WTC11 (cell line): ENCODE measurements around the gene REM1.

Source experiments
- CREM ChIP-seq: sonication (generic); formaldehyde crosslinking; IDR thresholded peaks from 2 replicates; pipeline ENCODE4 v1.8.1; 2022; ENCODE audit warnings: mild to moderate bottlenecking, missing genetic modification reagents, moderate library complexity
- FOXK1 ChIP-seq: sonication (generic); formaldehyde crosslinking; IDR thresholded peaks from 2 replicates; pipeline ENCODE4 v1.8.0; 2022; ENCODE audit warnings: mild to moderate bottlenecking, moderate library complexity, missing genetic modification reagents
- FOXP1 ChIP-seq: sonication (generic); formaldehyde crosslinking; IDR thresholded peaks from 2 replicates; pipeline ENCODE4 v1.8.0; 2022; ENCODE audit warnings: missing genetic modification reagents, mild to moderate bottlenecking, moderate library complexity, borderline replicate concordance
- IRF2 ChIP-seq: sonication (generic); formaldehyde crosslinking; IDR thresholded peaks from 2 replicates; pipeline ENCODE4 v1.8.0; 2022; ENCODE audit warnings: low read depth, missing genetic modification reagents, borderline replicate concordance
- JUN ChIP-seq: sonication (generic); formaldehyde crosslinking; IDR thresholded peaks from 2 replicates; pipeline ENCODE4 v1.8.0; 2023; ENCODE audit warnings: mild to moderate bottlenecking, missing genetic modification reagents
- NFYB ChIP-seq: sonication (generic); formaldehyde crosslinking; conservative IDR thresholded peaks from 2 replicates; pipeline ENCODE4 v1.8.0; 2022; ENCODE audit warnings: low read depth, missing genetic modification reagents
- RORB ChIP-seq: fragments of 250-450 bp; sonication (Bioruptor Pico); IDR thresholded peaks from 2 replicates; pipeline ENCODE4 v1.9.0; 2021; ENCODE audit warnings: mild to moderate bottlenecking
- TCF7 ChIP-seq: sonication (generic); formaldehyde crosslinking; IDR thresholded peaks from 2 replicates; pipeline ENCODE4 v1.8.0; 2022; ENCODE audit warnings: mild to moderate bottlenecking, low read depth, missing genetic modification reagents, moderate library complexity
- TP53 ChIP-seq: sonication (generic); formaldehyde crosslinking; IDR thresholded peaks from 2 replicates; pipeline ENCODE4 v1.8.1; 2023; ENCODE audit warnings: mild to moderate bottlenecking, missing genetic modification reagents
- ZNF138 ChIP-seq: sonication (generic); formaldehyde crosslinking; conservative IDR thresholded peaks from 2 replicates; pipeline ENCODE4 v1.8.1; 2022; ENCODE audit warnings: mild to moderate bottlenecking, moderate library complexity, missing genetic modification reagents
- TF ChIP-seq, protein P1 (sequence below): fragments of 200-600 bp; IDR thresholded peaks from 2 replicates; pipeline ENCODE4 v1.8.0; 2022; ENCODE audit warnings: antibody characterized with exemption
- TF ChIP-seq, protein P2 (sequence below): sonication (generic); formaldehyde crosslinking; conservative IDR thresholded peaks from 2 replicates; pipeline ENCODE4 v1.8.1; 2022; ENCODE audit warnings: mild to moderate bottlenecking, missing genetic modification reagents
- TF ChIP-seq, protein P3 (sequence below): sonication (generic); formaldehyde crosslinking; conservative IDR thresholded peaks from 2 replicates; pipeline ENCODE4 v1.8.1; 2023; ENCODE audit warnings: mild to moderate bottlenecking, low read depth, missing genetic modification reagents, moderate library complexity
- TF ChIP-seq, protein P4 (sequence below): sonication (generic); formaldehyde crosslinking; IDR thresholded peaks from 2 replicates; pipeline ENCODE4 v1.8.0; 2022; ENCODE audit warnings: mild to moderate bottlenecking, missing genetic modification reagents

DNA sequence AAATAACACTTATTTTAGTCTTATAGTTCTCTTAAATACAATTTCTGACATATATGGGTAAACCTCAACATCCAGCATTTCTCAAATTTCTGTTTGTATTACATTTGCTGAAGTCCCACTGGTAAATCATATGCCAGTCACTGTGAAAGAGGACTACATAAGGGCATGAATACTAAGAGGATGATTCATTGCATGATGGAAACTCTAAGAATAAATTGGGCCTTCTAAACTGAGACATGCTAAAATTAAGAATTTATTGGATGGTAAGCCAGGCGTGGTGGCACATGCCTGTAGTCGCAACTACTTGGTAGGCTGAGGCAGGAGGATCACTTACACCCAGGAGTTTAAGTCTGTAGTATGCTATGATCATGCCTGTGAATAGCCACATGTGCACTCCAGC lies 22.5 kb upstream of the REM1 start:
- TF ChIP-seq CREM (no peak), FOXP1 (CRISPR knock-in tag) (no peak), NFYB (CRISPR knock-in tag) (no peak), TCF7 (CRISPR knock-in tag) (no peak), JUN (no peak), ZNF138 (CRISPR knock-in tag) (no peak), RORB (CRISPR knock-in tag) (no peak), IRF2 (CRISPR knock-in tag) (no peak), FOXK1 (no peak), TP53 (CRISPR knock-in tag) (no peak)
- TF ChIP-seq, protein P1, sequence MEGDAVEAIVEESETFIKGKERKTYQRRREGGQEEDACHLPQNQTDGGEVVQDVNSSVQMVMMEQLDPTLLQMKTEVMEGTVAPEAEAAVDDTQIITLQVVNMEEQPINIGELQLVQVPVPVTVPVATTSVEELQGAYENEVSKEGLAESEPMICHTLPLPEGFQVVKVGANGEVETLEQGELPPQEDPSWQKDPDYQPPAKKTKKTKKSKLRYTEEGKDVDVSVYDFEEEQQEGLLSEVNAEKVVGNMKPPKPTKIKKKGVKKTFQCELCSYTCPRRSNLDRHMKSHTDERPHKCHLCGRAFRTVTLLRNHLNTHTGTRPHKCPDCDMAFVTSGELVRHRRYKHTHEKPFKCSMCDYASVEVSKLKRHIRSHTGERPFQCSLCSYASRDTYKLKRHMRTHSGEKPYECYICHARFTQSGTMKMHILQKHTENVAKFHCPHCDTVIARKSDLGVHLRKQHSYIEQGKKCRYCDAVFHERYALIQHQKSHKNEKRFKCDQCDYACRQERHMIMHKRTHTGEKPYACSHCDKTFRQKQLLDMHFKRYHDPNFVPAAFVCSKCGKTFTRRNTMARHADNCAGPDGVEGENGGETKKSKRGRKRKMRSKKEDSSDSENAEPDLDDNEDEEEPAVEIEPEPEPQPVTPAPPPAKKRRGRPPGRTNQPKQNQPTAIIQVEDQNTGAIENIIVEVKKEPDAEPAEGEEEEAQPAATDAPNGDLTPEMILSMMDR, result no peak
- TF ChIP-seq, protein P2, sequence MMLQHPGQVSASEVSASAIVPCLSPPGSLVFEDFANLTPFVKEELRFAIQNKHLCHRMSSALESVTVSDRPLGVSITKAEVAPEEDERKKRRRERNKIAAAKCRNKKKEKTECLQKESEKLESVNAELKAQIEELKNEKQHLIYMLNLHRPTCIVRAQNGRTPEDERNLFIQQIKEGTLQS (CRISPR knock-in tag), result no peak
- TF ChIP-seq, protein P3, sequence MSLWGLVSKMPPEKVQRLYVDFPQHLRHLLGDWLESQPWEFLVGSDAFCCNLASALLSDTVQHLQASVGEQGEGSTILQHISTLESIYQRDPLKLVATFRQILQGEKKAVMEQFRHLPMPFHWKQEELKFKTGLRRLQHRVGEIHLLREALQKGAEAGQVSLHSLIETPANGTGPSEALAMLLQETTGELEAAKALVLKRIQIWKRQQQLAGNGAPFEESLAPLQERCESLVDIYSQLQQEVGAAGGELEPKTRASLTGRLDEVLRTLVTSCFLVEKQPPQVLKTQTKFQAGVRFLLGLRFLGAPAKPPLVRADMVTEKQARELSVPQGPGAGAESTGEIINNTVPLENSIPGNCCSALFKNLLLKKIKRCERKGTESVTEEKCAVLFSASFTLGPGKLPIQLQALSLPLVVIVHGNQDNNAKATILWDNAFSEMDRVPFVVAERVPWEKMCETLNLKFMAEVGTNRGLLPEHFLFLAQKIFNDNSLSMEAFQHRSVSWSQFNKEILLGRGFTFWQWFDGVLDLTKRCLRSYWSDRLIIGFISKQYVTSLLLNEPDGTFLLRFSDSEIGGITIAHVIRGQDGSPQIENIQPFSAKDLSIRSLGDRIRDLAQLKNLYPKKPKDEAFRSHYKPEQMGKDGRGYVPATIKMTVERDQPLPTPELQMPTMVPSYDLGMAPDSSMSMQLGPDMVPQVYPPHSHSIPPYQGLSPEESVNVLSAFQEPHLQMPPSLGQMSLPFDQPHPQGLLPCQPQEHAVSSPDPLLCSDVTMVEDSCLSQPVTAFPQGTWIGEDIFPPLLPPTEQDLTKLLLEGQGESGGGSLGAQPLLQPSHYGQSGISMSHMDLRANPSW (CRISPR knock-in tag), result no peak
- TF ChIP-seq, protein P4, sequence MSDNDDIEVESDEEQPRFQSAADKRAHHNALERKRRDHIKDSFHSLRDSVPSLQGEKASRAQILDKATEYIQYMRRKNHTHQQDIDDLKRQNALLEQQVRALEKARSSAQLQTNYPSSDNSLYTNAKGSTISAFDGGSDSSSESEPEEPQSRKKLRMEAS (CRISPR knock-in tag), result no peak
